Non-pigmented ciliary epithelial cell (primary cell): ENCODE results near the gene DHRS1.

Source experiments
- DNase-seq: peaks from one replicate; pipeline ENCODE4 v3.0.0-alpha.2; 2010; ENCODE audit warnings: low read depth

Gene DHRS1

DNA sequence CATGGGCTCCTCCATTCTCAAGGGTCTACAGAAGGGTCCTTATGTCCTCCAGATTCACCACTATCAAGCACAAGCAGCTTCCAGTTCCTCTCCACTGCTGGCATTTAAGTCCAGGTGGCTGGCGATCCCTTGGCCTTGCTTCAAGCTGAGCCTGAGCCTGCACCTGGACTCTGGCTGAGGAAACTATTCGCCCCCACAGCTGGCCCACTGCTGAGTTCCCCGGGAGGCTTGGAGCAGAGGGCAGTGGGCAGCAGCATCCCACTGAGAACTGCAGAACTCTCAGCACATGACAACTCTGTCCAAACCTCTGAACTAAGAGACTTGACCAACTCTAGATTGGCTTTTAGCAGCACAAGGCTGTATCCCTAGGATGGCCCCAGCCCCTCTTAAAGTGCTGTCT is 16.8 kb downstream of the DHRS1 start:
- no peak for DNase-seq

DNA sequence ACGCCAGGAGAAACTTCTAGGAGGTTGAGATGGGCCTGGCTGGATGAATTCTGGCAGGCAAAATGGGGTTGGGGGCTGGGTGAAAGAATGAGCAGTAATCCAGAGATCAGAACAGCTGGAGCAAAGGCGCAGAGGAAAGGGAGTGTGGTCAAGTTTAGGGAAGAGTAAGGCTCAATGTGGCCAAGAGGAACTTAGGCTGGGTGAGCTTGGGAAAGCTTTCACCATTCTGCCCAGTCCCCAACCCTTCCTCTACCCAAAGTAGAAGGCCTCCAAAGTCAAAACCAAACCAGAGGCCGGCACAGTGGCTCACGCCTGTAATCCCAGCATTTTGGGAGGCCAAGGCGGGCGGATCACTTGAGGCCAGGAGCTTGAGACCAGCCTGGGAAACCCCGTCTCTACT is 17.9 kb downstream of the DHRS1 start:
- DNase-seq = no peak

DNA sequence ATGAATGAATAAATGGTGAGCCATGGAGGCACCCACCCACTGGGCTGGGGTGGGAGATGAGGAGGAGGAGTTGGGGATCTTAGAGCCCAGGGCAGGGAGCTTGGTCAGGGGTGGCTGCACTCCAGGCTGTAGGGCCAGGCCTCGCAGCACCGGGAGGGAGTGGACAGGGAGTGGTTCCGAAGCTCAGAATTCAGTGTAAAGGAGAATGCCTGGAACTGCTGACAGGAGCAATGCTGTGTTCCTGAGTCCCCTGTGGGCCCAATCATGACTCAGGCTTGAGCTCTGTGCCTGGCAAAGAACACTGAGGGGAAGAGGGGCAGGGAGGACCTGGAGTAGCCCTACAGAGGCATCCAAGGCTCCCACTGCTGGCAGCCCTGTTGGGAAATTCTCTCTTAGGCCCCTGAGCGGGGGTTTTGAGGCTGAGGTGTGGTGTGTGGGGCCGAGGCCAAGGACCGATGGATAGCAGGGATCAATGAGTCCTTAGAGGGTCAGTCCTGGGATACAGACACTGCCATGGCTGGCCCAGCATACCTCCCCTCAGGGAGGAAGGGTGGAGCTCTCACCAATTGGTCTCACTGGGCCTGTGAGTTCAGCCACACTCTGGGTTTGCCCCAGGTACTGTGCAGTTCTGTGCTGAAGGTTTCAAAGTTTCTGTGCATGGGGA is 18.7 kb downstream of the DHRS1 start:
- no peak for DNase-seq

DNA sequence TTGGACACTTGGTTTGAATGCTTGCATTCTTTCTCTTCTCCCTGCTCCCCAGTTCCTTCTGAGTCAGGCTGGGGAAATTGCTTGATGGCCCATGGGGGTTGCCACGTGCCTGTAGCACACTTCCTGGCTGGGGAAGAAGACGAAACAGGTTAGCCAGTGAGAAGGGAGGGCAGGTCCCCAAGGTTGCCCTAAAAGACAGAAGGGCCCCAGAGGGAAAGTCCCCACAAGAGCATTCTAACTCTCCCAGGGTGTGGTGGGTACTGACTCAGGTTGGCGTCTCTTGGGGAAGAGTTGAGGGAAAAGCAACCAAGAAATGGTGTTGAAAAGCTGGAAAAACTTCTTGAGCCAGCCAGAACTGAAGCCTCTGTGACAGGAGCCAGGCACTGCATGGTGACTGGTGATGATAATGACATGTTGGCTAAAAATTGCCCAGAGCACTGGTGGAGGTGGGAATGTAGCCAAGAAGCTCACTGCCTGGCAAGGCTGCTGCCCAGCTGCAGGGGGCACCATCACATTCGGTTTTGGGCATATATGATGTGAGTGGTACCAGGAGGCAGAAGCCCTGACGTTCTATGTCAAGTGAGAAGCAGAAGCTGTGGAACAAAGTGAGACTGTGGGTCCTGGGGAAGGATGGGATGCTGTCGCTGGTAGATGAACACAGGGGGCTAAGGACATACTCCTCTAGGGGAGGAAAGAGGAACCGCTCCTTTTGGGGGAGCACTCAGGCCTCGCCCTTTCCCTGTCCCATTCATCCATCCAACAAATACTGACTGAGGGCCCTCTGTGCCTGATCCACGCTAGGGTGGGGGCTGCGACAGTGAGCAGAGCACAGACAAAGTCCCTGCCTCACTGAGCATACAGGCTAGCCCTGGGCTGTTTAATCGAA is 20.0 kb downstream of the DHRS1 start:
- no peak for DNase-seq

DNA sequence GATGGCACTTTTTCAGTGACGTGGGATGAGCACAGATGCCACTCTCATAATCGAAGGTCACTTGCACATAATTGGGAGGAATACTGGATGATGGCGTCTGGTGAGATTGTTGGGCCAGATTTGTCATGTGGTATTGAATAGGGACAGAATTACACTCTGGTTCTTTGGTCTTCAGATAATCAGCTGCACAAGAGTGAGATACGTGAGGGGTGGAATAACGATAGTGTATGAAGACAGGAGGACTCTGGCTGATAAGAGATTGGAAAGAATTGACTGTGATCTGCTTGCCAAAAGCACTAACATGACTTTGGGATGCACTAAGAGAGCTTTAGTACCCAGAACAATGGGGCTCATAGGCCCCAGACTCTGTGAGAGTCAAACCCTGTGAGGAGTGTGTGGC is 21.2 kb downstream of the DHRS1 start:
- no peak for DNase-seq

DNA sequence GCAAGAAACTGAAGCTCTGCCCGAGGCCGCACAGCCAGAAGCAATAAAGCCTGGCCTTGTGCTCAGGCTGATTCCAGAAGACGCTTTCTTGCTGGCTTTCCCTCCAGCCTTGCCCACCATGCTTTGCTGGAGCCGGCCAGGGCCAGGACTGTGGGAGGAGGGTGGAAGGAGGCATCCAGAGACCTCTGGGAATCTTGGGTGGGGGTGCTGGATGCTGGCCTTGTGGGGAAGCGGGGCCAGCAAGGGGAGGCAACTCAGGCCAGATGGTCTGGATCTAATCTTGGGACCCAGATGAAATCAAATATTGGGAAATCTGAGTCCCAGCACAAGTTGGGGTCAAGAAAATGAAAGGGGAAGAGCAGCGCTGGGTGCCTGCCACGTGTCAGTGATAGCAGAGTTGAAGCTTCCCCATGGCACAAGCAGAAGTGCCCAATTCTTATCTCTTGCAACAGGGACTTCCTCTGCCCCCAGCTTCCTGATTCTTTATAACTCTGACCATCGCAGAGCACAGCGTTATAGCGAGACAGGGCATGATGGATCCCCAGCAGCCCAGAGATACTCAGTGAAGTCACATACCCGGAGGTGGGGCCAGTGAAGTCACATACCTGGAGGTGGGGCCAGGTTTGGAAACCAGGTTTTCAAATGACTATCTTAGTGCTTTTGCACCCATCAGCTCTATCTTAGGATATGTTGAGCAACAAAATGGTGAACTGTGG is 21.8 kb downstream of the DHRS1 start:
- no peak for DNase-seq

DNA sequence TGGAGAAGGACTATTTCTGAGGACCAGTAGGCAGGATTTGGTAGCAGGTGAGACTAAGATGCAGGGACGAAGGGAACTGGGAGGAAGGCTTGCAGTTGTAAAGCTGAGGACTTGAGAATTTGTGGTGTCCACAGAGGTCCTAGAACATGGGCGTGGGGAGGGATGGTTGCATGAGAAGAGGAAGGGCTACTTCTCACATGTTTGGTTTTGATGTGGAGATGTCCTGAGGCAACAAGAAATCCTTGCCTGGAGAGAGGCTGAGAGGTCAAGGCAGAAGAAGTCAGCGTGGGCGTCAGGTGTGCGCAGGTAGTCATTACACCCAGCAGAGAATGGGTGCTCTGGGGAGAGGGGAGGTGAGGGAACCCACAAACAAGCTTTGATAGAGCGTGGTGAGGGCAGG is 22.5 kb downstream of the DHRS1 start:
- DNase-seq = no peak

DNA sequence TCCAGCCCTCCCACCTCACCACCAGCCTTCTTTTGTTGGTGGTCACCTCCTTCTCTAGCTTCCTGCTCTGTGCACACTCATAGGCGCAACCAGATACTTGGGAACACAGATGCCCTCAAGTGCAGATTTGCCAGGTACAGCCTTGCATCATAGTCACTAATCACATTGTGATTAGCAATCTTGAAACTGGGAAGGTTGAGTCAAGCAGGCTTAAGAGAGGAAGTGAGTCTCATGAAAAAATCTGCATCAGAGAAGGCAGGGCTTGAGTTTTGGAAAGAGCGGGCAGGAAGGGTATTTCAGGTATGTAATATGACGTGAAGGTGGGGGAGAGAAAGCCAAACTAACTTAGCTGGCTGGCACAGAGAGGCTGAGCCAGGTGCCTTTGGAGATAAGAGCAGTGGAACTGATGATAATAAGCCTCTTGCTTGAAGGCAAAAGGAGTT is 25.5 kb downstream of the DHRS1 start:
- DNase-seq = no peak

DNA sequence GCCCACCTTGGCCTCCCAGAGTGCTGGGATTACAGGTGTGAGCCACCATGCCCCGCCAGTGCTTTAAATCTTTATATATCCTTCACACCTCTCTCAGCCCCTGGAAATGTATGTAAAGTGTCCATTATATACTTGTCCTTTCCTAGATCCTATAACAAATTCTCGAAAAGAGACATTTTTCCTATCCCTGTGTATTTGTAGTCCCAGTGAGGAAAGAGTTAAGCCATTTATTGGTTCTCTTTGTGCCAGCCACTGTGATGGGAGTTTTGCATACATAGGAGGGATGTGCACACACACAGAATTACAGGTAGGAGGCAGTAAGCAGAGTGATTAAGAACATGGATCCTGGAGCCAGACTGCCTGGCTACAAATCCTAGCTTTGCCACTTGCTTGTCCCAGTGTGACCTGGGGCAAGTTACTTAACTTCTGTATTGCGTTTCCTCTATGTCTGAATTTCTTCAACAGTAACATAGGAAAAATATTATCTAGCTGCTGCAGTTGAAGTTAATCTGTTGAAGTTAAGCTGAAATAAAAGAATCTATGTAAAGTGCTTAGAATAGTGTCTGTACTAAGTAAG is 26.1 kb downstream of the DHRS1 start:
- no peak for DNase-seq

DNA sequence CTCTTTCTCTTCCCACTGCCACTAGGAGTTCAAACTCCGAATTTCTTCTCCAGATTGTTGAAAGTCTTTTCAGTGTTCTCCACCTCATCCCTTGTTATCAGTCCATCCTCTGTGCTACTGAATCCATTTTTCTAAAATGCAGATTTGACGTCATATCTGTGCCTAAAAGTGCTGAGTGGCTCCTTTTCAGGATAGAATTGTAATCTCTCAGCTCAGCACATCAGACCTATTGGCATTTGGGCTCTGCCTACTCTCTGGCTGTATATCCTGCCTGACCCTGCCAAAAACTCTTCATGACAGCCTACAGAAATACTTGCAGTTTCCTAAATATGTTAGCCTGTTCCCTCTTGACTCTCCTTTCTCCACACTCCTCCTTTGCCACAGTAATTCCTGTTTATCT is 27.1 kb downstream of the DHRS1 start:
- no peak for DNase-seq

DNA sequence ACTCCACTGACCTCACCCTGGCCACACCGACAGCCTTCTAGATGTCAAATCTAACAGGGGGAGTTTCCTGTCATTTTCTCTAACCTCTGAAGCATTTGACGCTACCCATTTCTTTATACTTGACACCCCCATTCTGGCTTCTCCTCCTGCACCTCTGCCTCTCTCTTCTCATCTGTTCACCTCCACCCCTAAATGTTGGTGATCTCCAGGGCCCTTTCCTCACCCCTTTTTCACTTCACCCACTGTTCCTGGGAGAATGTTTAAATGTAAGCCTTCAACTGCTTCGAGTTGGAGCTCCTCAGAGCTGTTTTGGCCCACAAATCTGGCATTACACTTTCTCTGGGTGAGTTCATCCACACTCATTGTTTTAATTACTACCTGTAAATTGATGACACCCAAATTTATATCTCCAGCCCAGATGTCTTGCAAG is 27.7 kb downstream of the DHRS1 start:
- no peak for DNase-seq

DNA sequence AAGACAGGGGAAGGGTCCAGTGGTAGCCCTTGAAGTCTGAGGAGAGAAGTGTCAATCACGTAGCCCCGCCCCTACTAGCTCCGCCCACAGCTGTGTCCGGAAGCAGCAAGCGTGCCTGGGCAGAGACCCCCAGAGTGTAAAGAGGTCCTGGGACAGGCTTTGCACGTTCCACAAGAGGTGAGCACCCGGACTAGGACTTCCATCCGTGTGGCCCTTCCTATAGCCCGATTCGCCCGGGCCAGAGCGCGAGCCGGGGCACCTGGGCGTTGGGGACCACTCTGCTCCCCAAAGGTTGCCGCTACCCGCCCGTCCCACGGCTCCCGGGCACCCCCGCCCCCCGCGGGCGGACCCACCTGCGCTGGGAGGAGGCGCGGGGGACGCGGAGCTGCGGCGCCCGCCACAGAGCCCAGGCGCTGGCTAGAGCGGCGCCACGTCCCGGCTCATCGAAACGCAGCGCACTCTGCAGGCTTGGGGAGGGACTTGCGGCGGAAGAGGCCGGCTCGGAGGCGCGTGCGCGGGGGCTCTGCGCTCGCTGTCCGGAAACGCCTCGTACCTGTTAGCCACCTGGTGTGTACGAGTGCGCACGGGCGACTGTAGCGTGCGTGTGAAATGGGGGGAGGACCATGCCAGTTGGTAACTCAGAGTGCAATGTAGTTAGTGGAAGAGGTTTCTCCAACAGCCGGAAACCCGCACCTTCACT is 28.3 kb downstream of the DHRS1 start, which contains the start of gene RABGGTA:
RABGGTA (minus strand) TSS at position 464 of the 700 bp plus-strand sequence. CDS start 482 bp downstream, outside the sequence.
- DNase-seq = peak; percentile 45

DNA sequence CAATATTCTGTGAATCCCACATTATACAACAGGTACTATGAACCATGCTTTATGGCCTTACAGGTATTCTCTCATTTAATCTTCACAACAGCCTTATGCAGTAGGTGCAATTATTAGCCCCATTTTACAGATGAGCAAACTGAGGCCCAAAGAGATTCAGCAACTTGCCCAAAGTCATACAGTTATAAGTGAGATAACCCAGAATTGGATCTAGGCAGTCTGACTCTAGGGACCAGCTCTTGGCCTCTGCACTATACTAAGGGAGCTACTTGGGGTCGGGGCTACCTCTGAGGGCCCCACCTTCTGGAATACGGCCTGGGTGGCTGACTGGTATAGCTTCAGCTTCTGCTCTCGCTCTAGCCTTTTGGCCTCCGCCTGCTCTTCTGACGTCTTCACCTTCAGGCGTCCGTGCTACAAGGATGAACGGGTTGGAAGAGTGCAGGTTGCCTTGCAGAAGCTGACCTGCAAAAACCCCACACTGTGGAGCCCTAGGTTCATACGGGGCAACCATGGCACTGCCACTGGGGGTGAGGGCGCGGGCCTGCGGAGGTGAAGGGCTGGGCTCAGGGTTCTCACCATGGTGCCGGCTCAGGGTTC is 28.9 kb downstream of the DHRS1 start:
- DNase-seq = no peak

DNA sequence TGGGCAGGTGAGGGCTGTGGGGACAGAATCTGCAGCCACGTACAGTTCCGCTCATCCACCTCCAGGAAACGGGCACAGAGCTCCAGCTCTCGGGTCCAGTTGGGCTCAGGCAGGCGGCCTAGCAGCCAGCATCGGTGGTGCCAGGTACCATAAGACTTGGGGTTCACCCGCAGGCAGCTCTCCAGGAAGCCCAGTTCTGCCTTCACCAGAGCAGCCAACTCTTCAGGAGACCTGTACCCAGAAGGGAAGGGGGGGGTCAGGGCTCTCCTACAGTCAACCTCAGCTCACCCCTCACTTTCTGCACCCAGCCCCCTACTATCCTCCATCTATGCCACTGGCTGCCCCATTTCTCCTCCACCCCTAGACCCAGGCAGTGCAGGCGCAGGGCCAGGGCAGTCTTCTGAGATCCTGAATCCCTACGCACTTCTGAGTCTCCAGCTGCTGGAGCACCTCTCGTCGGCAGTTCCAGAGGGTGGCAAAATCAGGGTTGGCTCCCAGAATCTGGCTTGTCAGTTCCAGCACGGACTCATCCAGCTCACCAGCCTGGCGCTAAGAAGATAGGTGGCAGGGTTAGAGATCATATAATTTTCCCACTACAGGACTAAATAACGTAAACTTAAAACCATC is 29.6 kb downstream of the DHRS1 start:
- no peak for DNase-seq

DNA sequence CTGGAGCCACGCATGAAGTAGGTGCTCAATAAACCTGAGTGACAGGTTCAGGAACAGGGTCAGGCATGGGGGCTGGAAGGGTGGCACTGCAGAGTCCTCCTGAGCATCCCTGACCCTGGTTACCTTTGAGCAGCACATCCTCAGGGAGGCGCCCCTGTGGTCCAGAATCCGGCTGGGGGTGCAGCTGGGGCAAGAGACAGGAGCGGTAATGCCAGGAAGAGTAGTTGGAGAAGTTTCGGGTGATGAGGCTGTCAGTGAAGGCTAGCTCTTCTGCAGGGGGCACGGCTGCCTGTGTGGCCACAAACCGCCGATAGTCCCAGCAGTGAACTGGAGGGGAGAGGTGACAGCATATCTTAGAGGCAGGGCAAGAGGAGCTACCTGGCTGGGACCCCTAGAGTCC is 30.2 kb downstream of the DHRS1 start:
- no peak for DNase-seq

DNA sequence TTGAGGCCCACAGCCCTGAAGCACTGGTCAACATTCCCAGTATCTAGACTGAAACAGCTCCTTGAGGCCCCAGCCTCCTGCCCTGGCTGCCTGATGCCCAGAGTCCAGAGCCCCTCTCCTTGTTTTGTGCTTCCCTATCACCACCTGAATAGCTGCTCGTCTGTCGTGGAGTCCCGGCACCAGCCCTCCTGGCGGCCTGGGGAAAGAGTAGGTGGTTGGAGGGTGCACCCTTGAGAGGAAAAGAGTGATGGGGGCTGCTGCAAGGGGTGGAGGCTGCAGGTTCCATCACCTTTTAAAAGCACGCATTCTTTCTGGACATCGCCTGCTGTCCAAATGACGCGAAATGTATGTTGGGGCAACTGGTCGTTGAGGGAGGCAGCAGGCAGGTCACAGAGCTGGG is 31.4 kb downstream of the DHRS1 start:
- DNase-seq = no peak

DNA sequence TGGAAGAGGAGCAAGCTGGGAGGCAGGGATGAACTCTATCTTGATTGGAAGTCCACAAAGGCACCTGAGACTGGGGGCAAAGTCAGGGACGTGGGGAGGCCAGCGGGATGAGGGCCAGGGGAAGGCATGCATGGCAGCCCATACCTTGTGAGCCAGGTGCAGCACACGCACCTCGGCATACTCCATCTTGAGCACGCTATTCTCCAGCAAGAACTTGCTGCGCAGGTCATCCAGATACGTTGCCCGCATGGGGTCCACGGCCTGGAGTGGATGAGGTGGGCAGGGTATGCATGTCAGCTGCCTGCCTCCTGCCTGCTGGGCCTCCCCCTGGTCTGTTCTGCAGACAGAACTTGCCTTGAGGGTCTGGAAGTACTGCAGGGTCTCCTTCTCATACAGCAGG is 32.1 kb downstream of the DHRS1 start:
- no peak for DNase-seq

DNA sequence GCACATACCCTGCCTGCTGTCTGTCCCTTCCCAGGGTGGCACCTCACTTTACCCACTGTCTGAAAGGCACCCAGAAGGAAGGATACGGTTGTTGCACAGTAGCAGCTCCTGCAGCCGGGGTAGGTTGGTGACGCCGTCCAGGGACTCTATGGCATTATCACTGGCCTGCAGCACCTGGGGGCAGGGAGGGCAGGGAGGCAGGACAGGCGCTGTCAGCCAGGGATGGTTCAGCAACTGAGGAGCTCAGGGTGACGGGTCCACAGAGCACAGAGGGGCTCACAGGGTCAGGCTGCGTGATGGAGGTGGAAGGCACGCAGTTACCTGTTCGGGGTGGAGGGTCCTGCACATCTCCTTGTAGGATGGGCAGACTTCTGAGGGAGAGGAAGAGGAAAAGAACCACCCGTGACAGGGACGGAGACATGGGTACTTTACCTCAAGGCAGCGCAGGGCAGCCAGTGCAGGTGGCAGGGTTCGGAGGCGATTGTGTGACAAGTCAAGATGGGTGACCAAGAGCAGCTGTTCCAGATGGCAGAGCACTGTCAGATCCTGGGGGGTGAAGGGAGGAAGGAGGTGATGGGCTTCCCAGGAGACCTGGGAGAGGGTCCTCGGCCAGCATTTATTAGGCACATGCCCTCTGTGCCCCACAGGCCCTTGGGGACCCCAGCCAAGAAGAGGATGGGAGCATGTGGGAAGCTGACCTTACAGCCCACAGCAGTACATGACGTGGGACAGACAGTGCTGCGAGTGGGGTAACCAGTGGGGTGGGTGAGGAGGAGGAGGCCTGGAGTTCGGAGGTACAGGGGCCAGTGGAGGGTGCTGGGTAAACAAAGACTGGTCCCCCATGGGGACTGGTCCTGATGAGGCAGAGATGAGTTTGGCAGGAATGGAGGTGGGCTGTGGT is 33.0 kb downstream of the DHRS1 start:
- DNase-seq = no peak

DNA sequence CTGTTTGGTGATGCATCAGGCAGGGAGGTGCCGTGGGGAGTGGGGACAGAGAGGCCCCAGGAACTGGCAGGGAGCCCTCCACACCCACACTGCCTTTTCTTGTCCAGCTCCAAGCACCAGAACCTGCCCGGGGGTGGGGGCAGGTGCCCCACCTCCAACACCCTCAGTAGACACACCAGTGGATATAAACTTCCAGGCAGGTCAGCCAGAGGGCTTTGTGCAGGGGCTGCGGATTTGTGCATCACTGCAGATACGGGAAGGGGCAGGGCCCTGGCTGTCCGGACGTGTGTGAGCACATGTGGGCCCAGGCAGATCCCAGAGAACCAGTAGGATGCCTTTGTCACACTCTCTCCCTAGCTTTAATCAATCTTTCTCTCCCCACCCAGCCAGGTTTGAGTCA is 35.3 kb downstream of the DHRS1 start:
- no peak for DNase-seq

DNA sequence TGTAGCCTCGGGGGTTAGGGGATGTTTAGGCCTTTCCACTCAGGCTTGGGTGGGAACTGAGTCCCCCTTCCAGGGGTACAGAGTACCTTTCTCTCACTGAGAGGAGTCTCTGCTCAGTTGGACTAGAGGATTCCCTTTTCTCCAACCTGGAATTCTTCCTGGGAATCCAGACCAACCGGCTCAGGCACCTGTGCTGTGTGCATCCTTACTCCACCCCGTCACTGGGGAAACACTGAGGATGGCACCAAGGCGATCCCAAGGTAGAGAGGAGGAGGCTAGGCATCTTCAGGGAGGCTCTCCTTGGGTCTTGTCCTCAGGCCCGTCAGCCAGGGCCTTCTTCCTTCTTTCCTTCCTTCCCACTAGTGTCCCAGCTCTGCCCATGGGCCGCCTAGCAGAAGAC is 35.7 kb downstream of the DHRS1 start:
- DNase-seq = no peak
